MM.1S (cell line): ENCODE measurements around the gene C16orf82.

Experiments used
- EZH2phosphoT487 ChIP-seq: fragments of 300-600 bp; sonication (generic); IDR thresholded peaks from 2 replicates; pipeline ENCODE4 v1.6.1; 2018; ENCODE audit warnings: antibody characterized with exemption, low read length
- TF ChIP-seq, protein P1 (sequence below): fragments of 300-600 bp; sonication (generic); IDR thresholded peaks from 2 replicates; pipeline ENCODE4 v1.5.1; 2016; ENCODE audit warnings: antibody characterized with exemption, low read length, mixed read lengths

DNA sequence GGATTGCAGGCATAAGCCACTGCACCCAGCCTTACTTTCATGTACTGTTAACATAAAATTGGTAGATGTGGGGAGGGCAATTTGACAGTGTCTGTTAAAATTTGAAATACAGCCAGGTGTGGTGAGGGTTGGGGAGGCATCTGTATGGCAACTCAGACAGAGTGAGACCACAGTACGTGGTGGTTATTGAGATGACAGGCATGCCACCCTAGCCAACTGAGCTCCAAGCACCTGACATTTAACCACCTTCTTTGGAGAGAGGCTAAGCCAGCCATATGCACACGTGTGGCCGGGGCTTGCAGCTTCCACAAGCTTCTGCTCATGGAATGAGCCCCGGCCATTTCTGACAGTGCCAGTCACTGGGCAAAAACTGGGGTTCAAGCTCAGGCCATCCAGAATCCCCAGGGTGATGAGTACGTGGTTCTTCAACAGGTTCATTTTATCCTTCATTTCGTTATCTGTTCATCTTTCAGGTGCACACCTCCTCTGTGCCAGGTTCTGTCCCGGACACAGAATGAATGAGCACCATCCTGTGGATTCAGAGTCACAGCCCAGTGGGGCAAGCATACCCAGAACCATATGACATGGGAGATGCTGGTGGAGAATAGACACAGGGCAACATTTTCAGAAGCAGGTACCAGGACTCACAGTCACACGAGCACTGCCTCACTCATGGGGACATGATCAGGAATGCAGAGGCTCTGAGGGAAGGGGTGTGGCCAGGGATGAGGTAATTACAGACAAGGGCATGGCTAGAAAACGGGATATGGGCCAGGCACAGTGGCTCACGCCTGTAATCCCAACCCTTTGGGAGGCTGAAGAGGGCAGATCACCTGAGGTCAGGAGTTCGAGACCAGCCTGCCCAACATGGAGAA is 36.2 kb downstream of the C16orf82 start:
- TF ChIP-seq, protein P1, sequence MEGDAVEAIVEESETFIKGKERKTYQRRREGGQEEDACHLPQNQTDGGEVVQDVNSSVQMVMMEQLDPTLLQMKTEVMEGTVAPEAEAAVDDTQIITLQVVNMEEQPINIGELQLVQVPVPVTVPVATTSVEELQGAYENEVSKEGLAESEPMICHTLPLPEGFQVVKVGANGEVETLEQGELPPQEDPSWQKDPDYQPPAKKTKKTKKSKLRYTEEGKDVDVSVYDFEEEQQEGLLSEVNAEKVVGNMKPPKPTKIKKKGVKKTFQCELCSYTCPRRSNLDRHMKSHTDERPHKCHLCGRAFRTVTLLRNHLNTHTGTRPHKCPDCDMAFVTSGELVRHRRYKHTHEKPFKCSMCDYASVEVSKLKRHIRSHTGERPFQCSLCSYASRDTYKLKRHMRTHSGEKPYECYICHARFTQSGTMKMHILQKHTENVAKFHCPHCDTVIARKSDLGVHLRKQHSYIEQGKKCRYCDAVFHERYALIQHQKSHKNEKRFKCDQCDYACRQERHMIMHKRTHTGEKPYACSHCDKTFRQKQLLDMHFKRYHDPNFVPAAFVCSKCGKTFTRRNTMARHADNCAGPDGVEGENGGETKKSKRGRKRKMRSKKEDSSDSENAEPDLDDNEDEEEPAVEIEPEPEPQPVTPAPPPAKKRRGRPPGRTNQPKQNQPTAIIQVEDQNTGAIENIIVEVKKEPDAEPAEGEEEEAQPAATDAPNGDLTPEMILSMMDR, result no peak
- no peak for TF ChIP-seq EZH2phosphoT487
